Lower leg skin (tissue), 3 donors: ENCODE data around the gene ARMH2.

Source experiments
- POLR2A ChIP-seq, 2 donors: fragments of 450-650 bp; IDR thresholded peaks; one replicate each; pipeline ENCODE4 v1.6.1; 2016 to 2017; ENCODE audit warnings: antibody characterized with exemption in 2 of 2, mild to moderate bottlenecking in 1 of 2, moderate library complexity in 1 of 2
- TF ChIP-seq, protein P1 (sequence below), 3 donors: fragments of 450-650 bp; IDR thresholded peaks; one replicate each; pipeline ENCODE4 v1.5.1; 2016; ENCODE audit warnings: antibody characterized with exemption in 3 of 3, mild to moderate bottlenecking in 3 of 3, moderate library complexity in 2 of 3

DNA sequence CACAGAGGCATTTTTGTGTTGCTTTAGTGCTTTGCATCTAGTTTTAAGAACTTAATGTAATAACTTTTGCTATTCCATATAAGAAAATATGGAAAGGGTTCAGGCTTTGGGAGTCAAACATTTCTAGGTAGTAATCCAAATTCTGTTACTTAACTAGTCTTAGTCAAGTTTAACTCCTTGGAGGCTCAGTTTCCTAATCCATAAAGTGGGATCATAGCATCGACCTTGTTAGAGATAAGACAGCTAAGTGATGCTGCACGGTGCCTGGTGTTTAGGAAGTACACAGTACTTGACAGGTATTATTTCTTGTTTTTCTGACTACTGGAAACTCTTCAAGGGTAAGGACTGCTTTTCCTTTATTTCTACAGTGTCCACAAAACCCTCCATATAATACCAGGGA lies 24.5 kb upstream of the ARMH2 start:
- no peak for TF ChIP-seq POLR2A (IDR thresholded peaks at IDR 0.05)
- TF ChIP-seq, protein P1, sequence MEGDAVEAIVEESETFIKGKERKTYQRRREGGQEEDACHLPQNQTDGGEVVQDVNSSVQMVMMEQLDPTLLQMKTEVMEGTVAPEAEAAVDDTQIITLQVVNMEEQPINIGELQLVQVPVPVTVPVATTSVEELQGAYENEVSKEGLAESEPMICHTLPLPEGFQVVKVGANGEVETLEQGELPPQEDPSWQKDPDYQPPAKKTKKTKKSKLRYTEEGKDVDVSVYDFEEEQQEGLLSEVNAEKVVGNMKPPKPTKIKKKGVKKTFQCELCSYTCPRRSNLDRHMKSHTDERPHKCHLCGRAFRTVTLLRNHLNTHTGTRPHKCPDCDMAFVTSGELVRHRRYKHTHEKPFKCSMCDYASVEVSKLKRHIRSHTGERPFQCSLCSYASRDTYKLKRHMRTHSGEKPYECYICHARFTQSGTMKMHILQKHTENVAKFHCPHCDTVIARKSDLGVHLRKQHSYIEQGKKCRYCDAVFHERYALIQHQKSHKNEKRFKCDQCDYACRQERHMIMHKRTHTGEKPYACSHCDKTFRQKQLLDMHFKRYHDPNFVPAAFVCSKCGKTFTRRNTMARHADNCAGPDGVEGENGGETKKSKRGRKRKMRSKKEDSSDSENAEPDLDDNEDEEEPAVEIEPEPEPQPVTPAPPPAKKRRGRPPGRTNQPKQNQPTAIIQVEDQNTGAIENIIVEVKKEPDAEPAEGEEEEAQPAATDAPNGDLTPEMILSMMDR (IDR thresholded peaks at IDR 0.05): no peak
